NCI-H345 treated with DMSO at 0.1 percent for 48 hours (cell line): ENCODE data around the gene PIM3.

ENCODE experiments used
- DNase-seq: peaks from one replicate; lab custom pipeline; 2025; ENCODE audit not compliant: unreplicated experiment; lab: John Stamatoyannopoulos, UW

The PIM3 gene

GRCh38 chr22:49966041-49966773 is 5.6 kb downstream of the PIM3 start:
- DNase-seq, result no peak

GRCh38 chr22:49966774-49967705 is 6.5 kb downstream of the PIM3 start:
- no peak for DNase-seq

GRCh38 chr22:49967706-49968208 is 7.2 kb downstream of the PIM3 start:
- no peak for DNase-seq

GRCh38 chr22:49968313-49968830 is 7.8 kb downstream of the PIM3 start:
- no peak for DNase-seq

GRCh38 chr22:49968831-49969661 is 8.5 kb downstream of the PIM3 start:
- DNase-seq, result no peak

- no peak for DNase-seq
Observed at GRCh38 chr22:49969751-49970527, 9.4 kb downstream of the PIM3 start.

GRCh38 chr22:49970528-49971231 is 10.1 kb downstream of the PIM3 start:
- no peak for DNase-seq

- no peak for DNase-seq
Observed at GRCh38 chr22:49971232-49972162, 10.9 kb downstream of the PIM3 start.

GRCh38 chr22:49972163-49973017 is 11.8 kb downstream of the PIM3 start:
- no peak for DNase-seq

GRCh38 chr22:49973018-49973961 is 12.7 kb downstream of the PIM3 start:
- no peak for DNase-seq

GRCh38 chr22:49975543-49976389 is 15.2 kb downstream of the PIM3 start:
- DNase-seq, result no peak

GRCh38 chr22:49976439-49977175 is 16.0 kb downstream of the PIM3 start:
- no peak for DNase-seq

GRCh38 chr22:49977578-49977977 is 17.0 kb downstream of the PIM3 start:
- DNase-seq, result no peak

- no peak for DNase-seq
Observed at GRCh38 chr22:49979587-49980264, 19.2 kb downstream of the PIM3 start.
